GM18526 (cell line): ENCODE results near the gene SMARCA2.

Experiments used
- POLR2A ChIP-seq: IDR thresholded peaks from 3 replicates; pipeline ENCODE4 v1.6.1; 2011; ENCODE audit not compliant: insufficient read length; ENCODE audit errors: extremely low read depth

SMARCA2 gene

DNA sequence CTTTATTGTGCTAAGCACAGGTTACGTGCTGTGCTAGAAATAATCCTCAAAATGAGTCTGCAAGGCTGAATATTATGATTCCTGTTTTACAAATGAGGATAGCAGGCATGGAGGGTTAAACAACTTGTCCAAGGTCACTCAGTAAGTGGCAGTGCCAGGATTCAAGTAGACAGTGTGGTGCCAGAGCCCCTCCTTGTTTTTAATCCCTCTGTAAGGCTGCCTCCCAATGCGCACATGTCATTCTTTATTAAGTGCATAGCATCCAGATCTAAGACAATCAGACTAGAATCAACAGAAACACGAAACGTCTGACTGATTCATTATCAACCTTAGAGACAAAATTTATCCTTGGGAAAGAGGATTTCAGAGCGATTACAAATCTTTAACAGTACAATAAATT, 199.6 kb downstream of the SMARCA2 start:
- TF ChIP-seq POLR2A = no peak

DNA sequence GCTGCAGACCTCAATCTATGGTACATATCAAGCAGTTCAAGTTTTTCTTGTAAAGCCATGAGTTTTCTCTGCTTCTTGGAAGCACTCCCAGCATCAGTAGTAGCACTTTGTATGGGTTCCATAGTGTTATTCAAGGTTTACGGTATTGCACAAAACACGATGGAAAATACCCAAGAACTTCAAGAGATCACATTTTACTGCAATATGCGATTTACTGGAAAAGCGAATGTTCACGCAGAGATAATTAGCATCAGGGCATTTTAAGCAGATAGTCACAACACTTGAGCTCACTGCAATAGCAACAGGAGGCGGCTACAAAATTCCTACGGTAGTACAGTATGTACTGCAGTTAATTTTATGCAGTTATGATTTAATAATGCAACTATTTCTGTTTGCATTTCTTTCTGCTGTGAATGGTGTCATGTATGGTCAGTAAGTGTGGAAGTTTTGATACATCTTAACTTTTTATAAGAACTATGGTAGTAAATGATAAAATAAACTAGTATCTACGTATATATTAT, 200.8 kb downstream of the SMARCA2 start:
- no peak for TF ChIP-seq POLR2A

DNA sequence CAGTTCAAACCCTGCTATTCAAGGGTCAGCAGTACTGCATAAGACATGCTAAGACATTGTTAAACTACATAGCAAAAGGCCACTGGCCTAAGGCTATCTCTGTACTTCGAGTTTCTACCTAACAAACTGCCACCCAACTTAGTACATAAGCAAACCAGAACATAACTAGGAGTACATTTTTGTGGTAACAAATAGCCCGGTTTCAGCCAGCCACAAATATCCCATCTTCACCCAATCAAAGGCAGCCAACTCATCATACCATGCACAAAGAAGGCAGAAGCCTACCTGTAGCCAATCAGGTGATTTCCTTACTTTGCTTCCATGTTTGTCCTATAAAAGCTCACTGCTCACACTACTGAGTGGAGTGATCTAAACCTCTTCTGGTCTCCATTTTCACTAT, 201.4 kb downstream of the SMARCA2 start:
- TF ChIP-seq POLR2A = no peak

DNA sequence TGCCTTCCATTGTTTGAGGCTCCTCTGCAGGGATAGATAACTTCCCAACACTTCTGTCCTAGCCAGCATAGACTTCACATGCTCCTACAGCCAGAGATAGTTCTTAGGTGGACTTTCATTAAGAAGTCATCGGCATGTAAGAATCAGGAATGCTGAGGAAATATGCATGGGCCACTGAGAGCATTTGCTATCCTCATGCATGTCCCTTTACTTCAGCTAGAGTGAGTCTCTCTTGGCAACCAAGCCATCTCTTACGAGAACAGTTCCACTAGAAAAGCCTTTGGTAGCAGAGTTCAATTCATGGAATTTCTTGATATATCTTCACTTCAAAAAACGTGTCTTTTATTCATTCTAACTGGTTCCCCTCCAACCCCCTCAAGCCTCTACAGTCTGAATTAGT, 202.4 kb downstream of the SMARCA2 start:
- no peak for TF ChIP-seq POLR2A

DNA sequence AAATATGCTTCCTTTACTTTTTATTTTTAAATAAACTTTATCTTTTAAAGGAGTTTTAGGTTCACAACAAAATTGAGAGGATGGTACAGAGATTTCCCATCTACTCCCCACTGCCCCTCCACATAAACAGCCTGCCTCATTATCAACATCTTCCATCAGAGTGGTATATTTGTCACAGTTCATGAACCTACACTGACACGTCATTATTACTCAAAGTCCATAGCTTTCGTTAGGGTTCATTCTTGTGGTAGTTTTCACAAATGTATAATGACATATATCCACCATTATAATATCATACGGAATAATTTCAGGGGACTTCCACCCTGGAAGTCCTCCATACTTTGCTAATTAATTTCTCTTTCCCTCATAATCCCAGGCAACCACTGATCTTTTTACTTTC, 204.9 kb downstream of the SMARCA2 start:
- no peak for TF ChIP-seq POLR2A

DNA sequence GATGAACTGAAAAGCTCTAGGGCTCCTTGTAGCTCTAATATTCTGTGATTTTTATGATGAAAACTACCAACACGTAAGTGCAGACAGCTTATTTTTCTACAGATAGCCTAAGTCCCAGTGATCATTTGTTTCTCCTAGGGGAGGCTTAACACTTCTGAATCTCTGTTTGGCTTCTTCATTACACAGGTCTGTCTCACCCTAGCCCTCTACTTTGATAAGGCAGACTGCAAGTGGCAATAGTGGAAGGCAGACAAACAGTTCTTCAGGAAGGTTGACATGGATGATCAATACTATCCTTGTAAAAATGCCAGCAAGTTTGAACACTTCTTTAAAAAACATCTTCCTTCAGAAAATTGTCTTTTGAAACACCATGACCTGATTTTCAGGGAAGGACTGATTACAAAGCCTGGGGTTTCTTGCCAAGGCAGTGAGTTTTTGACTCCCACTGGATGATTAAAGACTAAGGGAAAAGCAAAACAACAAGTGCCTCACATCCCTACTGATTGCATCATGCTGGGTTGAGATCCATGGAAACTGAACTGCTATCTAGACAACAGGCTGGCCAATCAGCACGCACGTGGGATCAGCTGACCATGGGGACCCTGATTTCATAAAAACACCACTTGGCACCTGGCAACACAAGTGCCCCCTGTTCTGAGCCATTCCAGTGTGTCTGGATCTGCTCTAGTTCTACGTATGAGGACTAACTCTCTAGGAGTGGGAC, 212.2 kb downstream of the SMARCA2 start:
- no peak for TF ChIP-seq POLR2A

DNA sequence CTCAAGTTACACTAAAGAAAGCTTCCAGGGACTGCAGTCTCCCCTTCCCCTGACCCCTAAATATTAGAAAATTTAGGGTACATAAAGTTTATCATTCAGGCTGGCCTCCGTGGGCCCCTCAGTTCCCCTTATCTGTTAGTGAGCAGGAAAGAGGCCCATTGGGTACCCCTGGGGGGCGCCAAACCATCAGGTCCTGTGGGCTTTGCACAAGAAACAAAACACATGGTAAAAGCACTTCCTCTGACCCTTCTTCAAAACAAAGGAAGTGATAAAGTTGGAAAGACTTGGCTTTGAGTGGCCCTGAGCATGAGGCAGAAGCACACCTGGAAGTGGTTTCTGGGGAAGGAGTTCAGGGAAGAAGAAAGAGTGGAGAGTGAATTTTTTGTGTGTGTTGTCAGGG, 213.0 kb downstream of the SMARCA2 start:
- TF ChIP-seq POLR2A = no peak

DNA sequence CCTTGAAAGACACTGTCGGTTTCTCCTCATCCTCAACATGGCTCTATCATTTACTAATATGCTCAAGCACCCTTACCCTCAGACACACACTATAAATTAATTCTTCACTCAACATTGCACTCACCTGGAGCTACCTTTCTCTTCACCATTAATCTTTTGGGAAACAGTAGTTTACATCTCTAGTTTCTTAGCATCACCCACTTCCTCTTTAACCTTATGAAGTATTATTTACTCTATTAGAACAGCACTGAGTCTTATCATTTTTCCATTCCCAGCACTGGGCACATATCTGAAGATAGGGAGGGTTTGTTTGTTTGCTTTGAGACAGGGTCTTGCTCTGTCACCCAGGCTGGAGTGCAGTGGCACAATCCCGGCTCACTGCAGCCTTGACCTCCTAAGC, 213.5 kb downstream of the SMARCA2 start:
- no peak for TF ChIP-seq POLR2A

DNA sequence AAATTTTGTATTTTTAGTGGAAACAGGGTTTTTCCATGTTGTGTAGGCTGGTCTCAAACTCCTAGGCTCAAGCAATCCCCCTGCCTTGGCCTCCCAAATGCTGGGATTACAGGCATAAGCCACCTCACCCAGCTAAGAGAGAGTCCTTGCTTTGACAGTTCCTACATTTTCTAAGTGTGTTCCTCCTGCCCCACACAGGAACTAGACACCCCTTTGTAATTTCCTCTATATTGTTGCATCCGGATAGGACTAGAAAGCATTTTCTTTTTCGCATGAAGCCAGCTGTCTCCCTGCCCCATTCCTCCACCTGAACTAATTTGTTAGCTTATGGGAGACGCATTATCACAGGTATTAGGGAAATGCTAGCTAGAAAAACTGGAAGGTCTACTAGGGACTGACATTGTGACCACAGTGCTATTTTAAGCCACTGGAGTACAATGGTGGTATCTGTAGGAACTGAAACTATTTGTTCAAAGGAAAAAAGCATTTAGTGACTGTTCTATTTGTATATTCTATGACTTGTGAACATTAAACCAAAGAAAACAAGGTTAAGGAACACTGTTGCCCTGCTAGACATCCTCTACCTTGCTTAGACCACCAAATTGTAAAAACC, 214.1 kb downstream of the SMARCA2 start:
- TF ChIP-seq POLR2A = no peak

DNA sequence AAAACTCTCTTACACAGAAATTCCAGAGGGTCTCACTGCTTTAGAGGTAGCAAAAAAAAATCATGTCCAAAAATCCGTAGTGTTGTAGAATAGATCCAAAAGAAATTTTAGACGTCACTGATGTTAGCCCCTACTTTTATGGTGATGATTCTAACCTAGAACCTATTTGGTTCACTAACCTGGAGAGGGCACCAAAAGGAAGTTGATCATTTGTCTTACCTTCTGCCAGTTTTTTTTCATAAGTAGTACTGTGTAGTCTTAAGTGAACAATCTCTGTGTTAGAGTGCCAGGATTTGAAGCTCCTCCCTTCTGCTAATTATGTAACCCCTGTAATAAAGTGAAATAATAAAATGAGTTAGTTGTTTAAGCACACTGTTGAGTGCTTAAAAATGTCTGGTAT, 215.2 kb downstream of the SMARCA2 start:
- no peak for TF ChIP-seq POLR2A

DNA sequence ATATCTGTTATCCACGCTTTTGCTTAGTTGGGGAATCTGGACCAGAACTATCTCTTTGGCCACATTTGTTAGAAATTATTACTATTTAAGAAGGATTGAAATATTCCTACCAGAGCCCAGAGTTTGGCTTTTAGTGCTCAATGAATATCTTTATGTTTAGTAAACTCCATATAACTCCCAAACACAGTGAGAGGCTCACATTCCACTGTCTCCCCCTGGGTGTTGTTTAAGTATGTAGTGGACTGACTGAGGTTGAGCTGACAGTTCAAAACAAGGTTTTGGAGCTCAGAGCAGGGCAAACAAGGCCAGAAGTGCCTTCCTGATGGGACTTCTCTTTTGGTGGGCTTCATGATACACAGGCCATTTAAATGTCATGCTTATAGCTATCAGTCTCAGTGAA, 216.0 kb downstream of the SMARCA2 start:
- no peak for TF ChIP-seq POLR2A

DNA sequence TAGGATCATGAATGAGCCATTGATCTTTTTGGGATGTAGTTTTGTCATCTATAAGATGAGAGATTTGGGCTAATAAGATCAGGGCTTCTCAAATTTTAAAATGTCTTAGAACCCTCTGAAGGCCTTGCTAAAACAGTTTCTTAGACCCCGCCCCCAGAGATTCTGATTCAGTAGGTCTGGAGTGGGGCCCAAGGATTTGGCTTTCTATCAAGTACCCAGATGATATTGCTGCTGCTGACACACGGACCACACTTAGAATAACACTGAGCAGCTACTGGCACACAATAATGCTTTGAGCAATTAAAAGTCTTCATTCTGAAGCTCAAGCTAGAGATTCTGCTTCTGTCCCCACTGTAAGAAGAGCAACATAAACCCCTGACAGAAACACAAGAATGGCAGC, 216.7 kb downstream of the SMARCA2 start:
- TF ChIP-seq POLR2A = no peak

DNA sequence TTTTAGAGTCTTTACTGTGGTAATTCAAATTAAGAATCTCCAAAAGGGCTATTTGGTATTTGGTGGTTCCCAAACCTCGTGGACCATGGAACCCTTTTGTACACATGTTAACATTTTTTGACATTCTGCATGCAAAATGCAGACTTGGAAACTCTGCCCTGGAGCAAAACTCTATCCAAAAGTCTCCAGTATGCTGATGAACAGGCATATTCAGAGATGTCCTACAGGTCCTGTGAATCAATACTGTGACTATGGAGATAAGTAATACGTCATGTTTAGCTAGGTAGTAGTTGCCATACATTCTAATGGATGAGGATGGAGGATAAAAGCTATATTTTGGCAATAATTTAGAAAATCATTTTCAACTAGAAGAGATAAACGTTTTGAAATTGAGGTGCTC, 218.1 kb downstream of the SMARCA2 start:
- no peak for TF ChIP-seq POLR2A

DNA sequence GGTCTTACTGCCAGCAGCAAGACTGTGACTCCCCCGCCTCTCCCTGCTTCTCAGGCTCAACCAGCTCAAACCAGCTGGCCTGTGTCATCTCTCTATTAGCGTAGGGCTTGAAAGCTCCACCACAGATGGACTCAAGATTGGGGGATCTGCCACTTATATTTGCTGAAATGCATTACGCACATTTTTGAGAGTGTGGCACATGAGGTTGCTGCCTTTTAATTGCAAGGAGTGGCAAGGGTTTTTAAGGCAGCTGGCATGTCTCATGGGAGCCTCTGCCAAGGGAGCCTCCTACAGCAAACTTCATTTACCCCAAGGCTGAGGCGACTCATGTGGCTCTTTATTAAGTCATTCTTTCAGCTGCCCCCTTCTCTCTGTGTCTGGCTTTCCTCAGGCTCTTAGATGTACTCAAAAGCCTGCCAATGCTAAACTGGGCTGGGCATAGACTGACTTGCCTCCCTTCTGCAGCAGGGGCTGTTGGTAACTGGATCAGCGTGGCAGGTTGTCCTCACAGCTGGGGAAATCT, 219.3 kb downstream of the SMARCA2 start:
- no peak for TF ChIP-seq POLR2A

DNA sequence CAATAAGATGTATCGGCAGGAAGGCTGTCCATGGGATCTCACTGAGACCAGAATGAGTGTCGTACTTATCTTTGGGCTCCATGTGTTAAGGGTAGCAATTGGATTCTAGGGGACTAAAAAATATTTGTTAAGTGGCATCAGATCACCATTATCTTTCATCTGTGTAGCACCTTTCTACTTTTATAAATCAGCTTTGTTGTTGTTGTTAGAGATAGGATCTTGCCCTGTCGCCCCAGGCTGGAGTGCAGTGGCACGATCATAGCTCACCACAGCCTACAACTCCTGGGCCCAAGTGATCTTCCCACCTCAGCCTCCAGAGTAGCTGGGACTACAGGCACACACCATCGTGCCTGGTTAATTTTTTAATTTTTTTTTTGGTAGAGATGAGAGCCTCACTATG, 220.5 kb downstream of the SMARCA2 start:
- no peak for TF ChIP-seq POLR2A

DNA sequence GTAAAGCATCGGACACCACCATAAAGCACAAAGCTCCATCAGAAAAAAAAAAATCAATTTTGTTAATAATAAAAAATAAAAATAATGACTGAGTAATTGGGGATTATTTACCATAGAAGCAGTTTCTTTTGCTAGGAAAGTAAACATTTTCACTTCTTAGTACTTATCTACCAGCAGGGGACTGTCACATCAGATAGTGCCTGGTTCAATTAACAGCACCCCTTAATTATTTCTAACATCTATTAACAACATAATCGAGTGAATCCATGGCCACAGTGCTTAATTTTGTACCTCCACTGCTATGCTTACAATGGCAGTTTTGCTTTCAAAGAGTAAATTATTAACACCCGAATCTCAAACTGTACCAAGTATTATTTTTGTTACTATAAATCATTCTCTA, 221.7 kb downstream of the SMARCA2 start:
- no peak for TF ChIP-seq POLR2A

DNA sequence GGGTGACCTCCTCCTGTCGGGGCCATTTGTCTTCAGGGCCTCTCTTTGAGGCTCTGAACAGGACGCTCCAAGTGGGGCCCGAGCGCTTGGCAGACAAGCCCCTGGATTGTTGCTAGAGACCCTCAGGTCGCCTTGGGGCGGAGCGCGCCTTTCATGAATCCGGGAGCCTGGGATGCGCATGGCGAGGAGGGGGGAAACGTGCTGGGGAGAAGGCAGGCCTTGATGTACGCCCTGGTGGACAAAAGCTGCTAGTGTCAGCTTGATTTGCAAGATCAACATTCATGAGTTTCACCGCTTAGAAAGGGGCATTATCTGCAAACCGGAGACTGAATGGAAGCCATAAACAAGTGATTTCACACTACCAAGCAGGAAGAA, 226.3 kb downstream of the SMARCA2 start:
- no peak for TF ChIP-seq POLR2A
